Stomach (tissue), 9 donors: ENCODE measurements around the gene EML6. TPM values are rescaled to one million over a fixed set of nuclear protein-coding genes. Genes with fewer than 3 reads are reported as not detected.

ENCODE experiments used
- DNase-seq, 2 donors: peaks; one replicate each; pipeline versions ENCODE4 v3.0.0 to v3.0.0-alpha.2; 2013 to 2019
- H3K27ac ChIP-seq, 5 donors: fragments of 200-600 bp in 4 of 5; sonication (generic) in 4 of 5; one replicate each; pipeline ENCODE4 v1.5.1; 2013 to 2019; ENCODE audit warnings: mild to moderate bottlenecking in 1 of 5, moderate library complexity in 1 of 5
- H3K27me3 ChIP-seq, 3 donors: fragments of 200-600 bp; sonication (generic); one replicate each; pipeline ENCODE4 v1.5.1; 2017 to 2019; ENCODE audit warnings: mixed run types in 1 of 3
- H3K36me3 ChIP-seq, 4 donors: fragments of 200-600 bp; sonication (generic); 1 replicate in 3 of 4; 2 replicates in 1 of 4; pipeline ENCODE4 v1.5.1; 2016 to 2019
- H3K4me1 ChIP-seq, 4 donors: fragments of 200-600 bp; sonication (generic); one replicate each; pipeline ENCODE4 v1.5.1; 2016 to 2019
- H3K4me3 ChIP-seq, 4 donors: fragments of 200-600 bp; sonication (generic) in 3 of 4; one replicate each; pipeline ENCODE4 v1.5.1; 2016 to 2019; ENCODE audit warnings: mild to moderate bottlenecking in 1 of 4
- H3K9me3 ChIP-seq, 4 donors: fragments of 200-600 bp; sonication (generic); one replicate each; pipeline ENCODE4 v1.5.1; 2016 to 2019
- EP300 ChIP-seq: sonication (generic); formaldehyde crosslinking; IDR thresholded peaks from one replicate; pipeline ENCODE4 v1.6.1; 2017; ENCODE audit warnings: antibody characterized with exemption
- POLR2A ChIP-seq, 4 donors: fragments of 450-650 bp; IDR thresholded peaks; one replicate each; pipeline ENCODE4 v1.6.1; 2016; ENCODE audit warnings: antibody characterized with exemption in 4 of 4, control low read depth in 2 of 4, mild to moderate bottlenecking in 1 of 4, moderate library complexity in 1 of 4
- POLR2AphosphoS5 ChIP-seq, 3 donors: sonication (generic); formaldehyde crosslinking; IDR thresholded peaks; one replicate each; pipeline ENCODE4 v1.6.1; 2016; ENCODE audit warnings: antibody characterized with exemption in 3 of 3
- WGBS, 5 donors: extraction: QIAGEN DNeasy Blood & Tissue Kit in 3 of 5; methylation state at CpG; one replicate each; pipeline versions ENCODE4 v1.1.5 to v1.1.7; 2013 to 2018; 5-methylcytosine and 5-hydroxymethylcytosine counted together
- intact Hi-C: fragments of 100-400 bp; cut with DNase I; formaldehyde crosslinking; loops from one replicate; pipeline ENCODE4 v1.15.1; 2023; ENCODE audit warnings: low total_unique reads
- polyA plus RNA-seq, 3 donors: library from polyadenylated mRNA; stranded (reverse); fragments of 200-250 nt; gene quantifications; one replicate each; pipeline ENCODE4 v1.2.3, GENCODE V29; 2013
- total RNA-seq, 5 donors: library from RNA; depleted of rRNA; stranded (reverse); fragments of >200 nt; gene quantifications; one replicate each; pipeline versions ENCODE4 v1.1.0 to v1.2.3, GENCODE V29; 2014 to 2016
- TF ChIP-seq, protein P1 (sequence below), 7 experiments: fragments of 450-650 bp in 4 of 7; fragments of 200-600 bp in 3 of 7; sonication (generic) in 3 of 7; IDR thresholded peaks; one replicate each; pipeline ENCODE4 v1.5.1; 2016 to 2019; ENCODE audit warnings: antibody characterized with exemption in 7 of 7, control low read depth in 2 of 7, mild to moderate bottlenecking in 1 of 7
- donor health status: healthy with polysubstance abuse.
- donor health status: Bipolar disorder and iron deficiency.
- donor health status: healthy.

EML6 gene
- total and polyA plus RNA-seq, 8 donors = 0.45 to 10.1 (median 1.8) TPM; not detected in 1

DNA sequence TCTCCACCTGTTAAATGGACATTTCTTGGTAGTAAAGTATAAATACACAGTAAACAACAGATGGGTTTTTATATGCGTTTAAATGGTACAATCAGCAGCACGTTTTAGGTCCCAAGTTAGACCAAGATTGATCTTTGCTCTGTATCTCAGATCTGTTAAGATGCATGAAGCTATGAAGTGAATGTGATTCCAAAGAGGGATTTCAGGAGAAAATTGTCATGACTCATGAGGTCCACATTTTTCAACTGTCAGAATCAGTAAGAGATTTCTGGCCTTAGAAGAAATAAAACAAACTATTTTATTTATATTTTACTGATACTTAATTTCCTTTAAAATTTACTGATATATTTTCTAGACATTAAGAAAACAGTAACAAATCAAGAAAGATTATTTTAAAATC lies 142.7 kb downstream of the EML6 start:
- no peaks in the 10 kb centered on the region for H3K4me1 ChIP-seq
- TF ChIP-seq, protein P1, sequence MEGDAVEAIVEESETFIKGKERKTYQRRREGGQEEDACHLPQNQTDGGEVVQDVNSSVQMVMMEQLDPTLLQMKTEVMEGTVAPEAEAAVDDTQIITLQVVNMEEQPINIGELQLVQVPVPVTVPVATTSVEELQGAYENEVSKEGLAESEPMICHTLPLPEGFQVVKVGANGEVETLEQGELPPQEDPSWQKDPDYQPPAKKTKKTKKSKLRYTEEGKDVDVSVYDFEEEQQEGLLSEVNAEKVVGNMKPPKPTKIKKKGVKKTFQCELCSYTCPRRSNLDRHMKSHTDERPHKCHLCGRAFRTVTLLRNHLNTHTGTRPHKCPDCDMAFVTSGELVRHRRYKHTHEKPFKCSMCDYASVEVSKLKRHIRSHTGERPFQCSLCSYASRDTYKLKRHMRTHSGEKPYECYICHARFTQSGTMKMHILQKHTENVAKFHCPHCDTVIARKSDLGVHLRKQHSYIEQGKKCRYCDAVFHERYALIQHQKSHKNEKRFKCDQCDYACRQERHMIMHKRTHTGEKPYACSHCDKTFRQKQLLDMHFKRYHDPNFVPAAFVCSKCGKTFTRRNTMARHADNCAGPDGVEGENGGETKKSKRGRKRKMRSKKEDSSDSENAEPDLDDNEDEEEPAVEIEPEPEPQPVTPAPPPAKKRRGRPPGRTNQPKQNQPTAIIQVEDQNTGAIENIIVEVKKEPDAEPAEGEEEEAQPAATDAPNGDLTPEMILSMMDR (IDR thresholded peaks at IDR 0.05) = no peak
- no peak for TF ChIP-seq POLR2A (IDR thresholded peaks at IDR 0.05)
- no peak for TF ChIP-seq EP300
- TF ChIP-seq POLR2AphosphoS5 (IDR thresholded peaks at IDR 0.05) = no peak
- H3K27me3 ChIP-seq = no peaks in the 10 kb centered on the region
- no peak overlapping the region for H3K4me3 ChIP-seq
- H3K36me3 ChIP-seq = no peaks in the 10 kb centered on the region
- WGBS, 5 donors = 73 to 83% (median 80%) methylated on average over 2 of the region's 2 CpGs
- intact Hi-C loops = no loop called here
- H3K27ac ChIP-seq = no peak overlapping the region
- no peak for DNase-seq
- H3K9me3 ChIP-seq = no peaks in the 10 kb centered on the region

DNA sequence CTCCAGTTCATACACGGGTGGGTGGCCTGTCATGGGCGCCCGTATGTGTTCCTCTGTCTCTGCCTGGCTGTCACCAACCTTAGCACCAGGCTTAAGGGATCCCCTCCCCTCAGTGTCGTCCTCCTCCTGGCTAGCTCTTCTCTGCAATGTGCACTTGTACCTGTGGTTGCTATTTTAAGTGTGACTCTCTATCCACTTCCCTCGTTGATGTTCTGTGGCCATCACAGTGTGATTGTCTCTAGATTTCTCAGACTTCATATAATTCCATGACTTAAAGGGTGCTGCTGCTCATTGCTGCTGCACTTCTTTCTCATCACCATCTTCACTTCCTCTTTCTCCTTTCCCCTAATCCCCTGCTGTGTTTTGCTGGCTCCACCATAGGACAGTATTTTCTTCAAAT lies 143.4 kb downstream of the EML6 start:
- 70 to 86% (median 78%) methylated on average over 5 of the region's 5 CpGs for WGBS, 5 donors
- intact Hi-C loops = no loop called here
- no peak for DNase-seq

DNA sequence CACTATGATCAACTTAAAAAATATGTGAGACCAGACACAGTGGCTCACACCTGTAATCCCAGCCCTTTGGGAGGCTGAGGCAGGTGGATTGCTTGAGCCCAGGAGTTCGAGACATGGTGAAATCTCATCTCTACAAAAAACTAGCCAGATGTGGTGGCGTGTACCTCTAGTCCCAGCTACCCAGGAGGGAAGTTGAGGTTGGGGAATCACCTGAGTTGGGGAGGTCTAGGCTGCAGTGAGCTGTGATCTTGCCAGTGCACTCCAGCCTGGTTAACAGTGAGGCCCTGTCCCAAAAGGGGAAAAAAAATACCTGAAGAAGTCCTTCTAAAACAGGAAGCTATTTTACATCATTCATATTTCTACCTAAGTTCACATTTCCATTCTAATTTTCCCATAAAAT lies 144.0 kb downstream of the EML6 start:
- DNase-seq = no peak

More for the DNA sequence above, 143.4 kb downstream of the EML6 start:
- H3K27me3 ChIP-seq = no peaks in the 10 kb centered on the region
- no peaks in the 10 kb centered on the region for H3K36me3 ChIP-seq
- no peak overlapping the region for H3K27ac ChIP-seq
- no peaks in the 10 kb centered on the region for H3K9me3 ChIP-seq
- H3K4me1 ChIP-seq = no peaks in the 10 kb centered on the region
- no peak for TF ChIP-seq EP300
- no peak for TF ChIP-seq POLR2AphosphoS5 (IDR thresholded peaks at IDR 0.05)
- TF ChIP-seq, protein P1 (IDR thresholded peaks at IDR 0.05) = no peak
- no peak for TF ChIP-seq POLR2A (IDR thresholded peaks at IDR 0.05)
- no peak overlapping the region for H3K4me3 ChIP-seq

DNA sequence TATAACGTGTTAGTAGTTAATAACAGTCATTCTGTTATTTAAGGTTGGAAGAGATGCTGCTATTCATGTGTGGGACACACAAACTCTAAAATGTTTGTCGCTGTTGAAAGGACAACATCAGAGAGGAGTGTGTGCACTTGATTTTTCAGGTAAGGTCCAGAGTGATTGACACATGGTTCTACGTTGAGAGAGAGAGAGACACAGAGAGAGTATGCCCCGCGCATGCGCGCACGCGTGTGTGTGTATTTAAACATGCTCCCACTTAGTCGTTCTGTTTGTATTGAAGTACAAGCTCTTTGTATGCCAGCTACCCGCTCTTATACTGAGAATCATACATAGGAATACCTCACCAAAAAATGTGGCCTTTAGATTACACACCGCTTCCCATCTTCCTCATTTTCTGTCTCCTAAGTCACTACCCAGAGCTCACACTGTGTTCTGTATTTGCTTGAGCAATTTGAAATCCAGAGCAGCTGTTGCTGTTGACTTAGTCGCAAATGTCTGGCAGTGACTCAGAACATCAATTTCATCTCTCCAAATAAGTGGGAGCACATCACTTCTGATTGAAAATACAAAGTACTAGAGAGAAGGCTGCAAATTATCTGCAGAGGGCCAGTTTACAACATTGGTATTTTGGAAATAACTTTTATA lies 148.1 kb downstream of the EML6 start:
- H3K36me3 ChIP-seq = no peaks in the 10 kb centered on the region
- intact Hi-C loops = no loop called here
- no peaks in the 10 kb centered on the region for H3K27me3 ChIP-seq
- no peaks in the 10 kb centered on the region for H3K9me3 ChIP-seq
- 83 to 90% (median 87%) methylated on average over 13 of the region's 13 CpGs for WGBS, 5 donors
- no peak overlapping the region for H3K4me3 ChIP-seq
- DNase-seq = peak in 1 of 2 donors; percentile 46
- no peak for TF ChIP-seq EP300
- TF ChIP-seq POLR2AphosphoS5 (IDR thresholded peaks at IDR 0.05) = no peak
- TF ChIP-seq, protein P1 (IDR thresholded peaks at IDR 0.05) = no peak
- TF ChIP-seq POLR2A (IDR thresholded peaks at IDR 0.05) = no peak
- H3K27ac ChIP-seq = peak overlapping the region in 1 of 5 donors; percentile 46
- no peaks in the 10 kb centered on the region for H3K4me1 ChIP-seq

More for the DNA sequence above, 144.0 kb downstream of the EML6 start:
- H3K27me3 ChIP-seq = no peaks in the 10 kb centered on the region
- no peak overlapping the region for H3K4me3 ChIP-seq
- no peaks in the 10 kb centered on the region for H3K4me1 ChIP-seq
- 87 to 94% (median 89%) methylated on average over 2 of the region's 2 CpGs for WGBS, 5 donors
- intact Hi-C loops = no loop called here
- TF ChIP-seq EP300 = no peak
- TF ChIP-seq POLR2A (IDR thresholded peaks at IDR 0.05) = no peak
- TF ChIP-seq, protein P1 (IDR thresholded peaks at IDR 0.05) = no peak
- TF ChIP-seq POLR2AphosphoS5 (IDR thresholded peaks at IDR 0.05) = no peak
- no peak overlapping the region for H3K27ac ChIP-seq
- no peaks in the 10 kb centered on the region for H3K9me3 ChIP-seq
- no peaks in the 10 kb centered on the region for H3K36me3 ChIP-seq
